KG1 (cell line): ENCODE measurements around the gene SMPDL3A.
"Not testable (repeated sequence)": the region's sequence is repeated elsewhere in the genome, so short reads cannot be mapped to it uniquely, and the experiment has no call there.

Source experiments
- DNase-seq: peaks from one replicate; lab custom pipeline; 2025; lab: John Stamatoyannopoulos, UW

Gene SMPDL3A, protein sequence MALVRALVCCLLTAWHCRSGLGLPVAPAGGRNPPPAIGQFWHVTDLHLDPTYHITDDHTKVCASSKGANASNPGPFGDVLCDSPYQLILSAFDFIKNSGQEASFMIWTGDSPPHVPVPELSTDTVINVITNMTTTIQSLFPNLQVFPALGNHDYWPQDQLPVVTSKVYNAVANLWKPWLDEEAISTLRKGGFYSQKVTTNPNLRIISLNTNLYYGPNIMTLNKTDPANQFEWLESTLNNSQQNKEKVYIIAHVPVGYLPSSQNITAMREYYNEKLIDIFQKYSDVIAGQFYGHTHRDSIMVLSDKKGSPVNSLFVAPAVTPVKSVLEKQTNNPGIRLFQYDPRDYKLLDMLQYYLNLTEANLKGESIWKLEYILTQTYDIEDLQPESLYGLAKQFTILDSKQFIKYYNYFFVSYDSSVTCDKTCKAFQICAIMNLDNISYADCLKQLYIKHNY

DNA sequence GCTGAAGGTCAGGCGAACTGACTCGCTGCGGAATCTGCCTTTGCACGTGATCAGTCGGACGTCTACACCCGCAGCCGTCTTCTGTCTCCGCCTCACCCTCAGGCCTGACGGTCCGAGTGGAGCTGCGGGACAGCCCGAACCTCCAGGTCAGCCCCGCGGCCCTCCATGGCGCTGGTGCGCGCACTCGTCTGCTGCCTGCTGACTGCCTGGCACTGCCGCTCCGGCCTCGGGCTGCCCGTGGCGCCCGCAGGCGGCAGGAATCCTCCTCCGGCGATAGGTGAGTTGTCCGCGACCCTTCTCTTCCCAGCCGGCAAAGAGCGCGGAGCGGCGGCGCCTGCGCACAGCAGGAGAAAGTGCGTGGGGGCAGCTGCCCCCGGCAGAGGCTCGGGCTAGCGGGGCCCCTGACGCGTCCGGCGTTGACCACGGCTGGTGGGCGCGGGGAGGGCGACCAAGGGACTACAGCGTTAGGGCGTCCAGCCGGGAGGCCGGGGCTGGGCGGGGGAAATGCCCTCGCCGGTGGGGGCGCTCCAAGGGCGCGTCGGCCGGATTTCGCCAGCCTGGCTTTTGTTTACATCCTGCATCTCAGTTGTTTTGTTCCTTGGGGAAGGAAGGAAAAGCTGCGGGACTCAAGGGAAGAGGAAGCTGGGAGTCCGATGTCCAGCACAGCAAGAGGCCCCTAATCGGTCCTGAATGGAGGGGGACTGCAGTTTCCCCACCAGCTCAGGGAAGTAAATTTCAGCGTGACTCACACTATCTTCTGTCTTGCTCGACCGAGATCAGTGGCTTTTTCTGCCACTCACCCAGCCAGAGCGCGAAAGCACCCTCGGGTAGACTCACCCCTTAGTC, at the start of gene SMPDL3A:
SMPDL3A (plus strand) TSS at position 77 of the 846 bp plus-strand sequence; CDS start at position 166, 89 bp downstream.
- DNase-seq, result no peak

DNA sequence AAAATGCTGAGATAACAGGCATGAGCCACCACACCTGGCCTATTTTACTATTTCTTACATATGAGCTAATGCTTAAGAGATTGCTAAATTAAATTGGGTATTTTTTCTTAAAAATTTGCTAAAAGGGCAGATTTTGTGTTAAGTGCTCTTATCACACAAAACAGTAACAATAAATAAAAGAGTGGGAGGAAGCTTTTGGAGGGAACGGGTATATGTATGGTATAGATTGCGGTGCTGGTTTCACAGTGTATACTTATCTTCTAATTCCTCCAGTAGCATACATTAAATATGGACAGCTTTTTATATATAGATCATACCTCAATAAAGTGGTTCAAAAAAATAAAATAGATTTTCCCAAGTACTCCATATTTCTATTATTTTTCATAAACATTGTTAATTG, 49.0 kb upstream of the SMPDL3A start:
- no peak for DNase-seq

DNA sequence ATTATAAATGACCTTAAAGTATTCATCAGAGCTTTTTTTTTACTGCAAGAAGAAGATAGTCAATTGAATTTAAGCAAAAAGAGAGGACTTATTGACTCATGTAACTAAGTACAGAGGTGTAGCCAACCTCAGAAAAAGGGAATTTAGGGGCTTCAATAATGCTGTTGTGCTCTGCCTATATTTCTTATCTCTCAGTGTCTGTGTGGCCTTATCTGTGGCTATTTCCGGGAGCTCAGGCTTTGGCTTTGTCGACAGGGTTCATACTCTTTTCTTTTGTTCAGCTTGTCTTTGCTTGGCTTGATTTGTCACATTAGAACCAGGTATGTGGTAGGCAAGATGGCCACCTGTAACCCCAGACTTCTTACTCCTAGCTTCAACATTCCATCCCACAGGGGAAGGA, 48.1 kb upstream of the SMPDL3A start:
- no peak for DNase-seq

DNA sequence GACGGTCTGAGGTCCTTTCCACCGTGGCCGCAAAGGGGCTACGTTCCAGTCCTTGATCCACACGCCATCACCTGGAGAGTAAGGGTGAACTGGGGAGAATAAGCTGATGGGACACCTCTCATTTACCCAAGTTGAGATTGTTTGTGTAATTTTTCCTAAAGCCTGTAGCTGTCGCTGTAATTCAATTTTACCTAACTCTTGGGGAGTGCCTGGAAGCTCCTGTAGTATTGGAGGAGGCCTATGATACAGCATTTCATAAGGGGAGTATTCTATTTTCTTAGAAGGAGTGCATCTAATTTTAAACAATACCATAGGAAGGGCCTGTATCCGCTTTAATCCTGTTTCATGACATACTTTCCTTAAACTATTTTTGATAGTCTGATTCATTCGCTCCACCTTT, 44.8 kb upstream of the SMPDL3A start:
- DNase-seq, result not testable (repeated sequence)

DNA sequence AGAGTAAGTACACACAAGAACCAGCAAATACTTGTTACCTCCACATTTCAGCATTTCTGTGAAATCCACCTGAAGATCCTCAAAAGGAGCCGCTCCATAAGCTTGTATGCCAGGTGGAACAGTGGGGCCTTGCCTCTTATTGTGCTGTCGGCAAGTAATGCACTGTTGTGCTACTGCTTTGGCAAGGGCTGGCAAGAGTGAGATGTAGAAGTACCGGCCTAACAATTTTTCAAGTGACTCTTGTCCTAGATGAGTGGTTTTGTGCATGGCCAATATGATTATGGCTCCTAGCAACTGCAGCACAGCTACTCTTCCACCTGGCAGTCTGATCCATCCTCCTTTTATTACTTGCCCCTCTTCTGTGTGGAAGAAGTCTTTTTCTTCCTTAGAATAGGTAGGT, 44.2 kb upstream of the SMPDL3A start:
- not testable (repeated sequence) for DNase-seq

DNA sequence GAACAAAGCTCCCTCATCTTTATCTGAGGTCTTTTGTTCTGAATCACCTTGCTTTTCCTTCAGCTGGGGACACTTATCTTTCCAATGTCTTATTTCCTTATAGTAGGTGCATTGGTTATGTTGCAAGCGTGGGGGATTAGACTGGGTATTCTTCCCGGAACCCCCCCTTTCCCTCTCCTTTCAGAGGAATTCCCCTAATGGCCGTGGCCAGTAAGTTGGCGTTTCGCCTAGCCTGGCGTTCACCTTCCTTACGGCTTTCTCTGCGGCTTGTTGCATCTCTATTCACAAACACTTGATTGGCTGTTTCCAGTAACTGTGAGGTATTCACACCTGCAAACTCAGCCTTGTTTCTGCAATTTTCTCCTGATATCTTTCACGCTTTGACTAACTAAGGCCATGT, 42.4 kb upstream of the SMPDL3A start:
- no peak for DNase-seq

DNA sequence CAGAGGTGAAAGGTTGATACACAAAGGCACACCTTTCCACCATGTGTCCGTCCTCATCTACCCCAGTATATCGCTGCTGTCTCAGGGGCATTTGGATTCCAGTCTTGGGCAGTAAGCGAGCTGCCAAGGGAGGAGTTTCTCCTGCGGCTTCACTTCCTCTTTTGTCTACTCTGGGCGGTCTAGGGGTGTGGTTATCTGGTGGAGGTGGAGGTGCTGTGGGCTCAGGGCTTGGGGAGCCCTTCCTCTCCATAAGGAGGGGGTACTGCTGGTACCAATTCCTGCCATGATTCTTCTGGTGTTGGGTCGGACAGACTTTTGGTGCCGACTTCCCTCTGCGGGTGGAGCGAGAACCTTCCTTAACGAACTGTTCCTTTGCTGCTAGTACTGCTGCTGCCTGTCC, 41.5 kb upstream of the SMPDL3A start:
- DNase-seq, result no peak

DNA sequence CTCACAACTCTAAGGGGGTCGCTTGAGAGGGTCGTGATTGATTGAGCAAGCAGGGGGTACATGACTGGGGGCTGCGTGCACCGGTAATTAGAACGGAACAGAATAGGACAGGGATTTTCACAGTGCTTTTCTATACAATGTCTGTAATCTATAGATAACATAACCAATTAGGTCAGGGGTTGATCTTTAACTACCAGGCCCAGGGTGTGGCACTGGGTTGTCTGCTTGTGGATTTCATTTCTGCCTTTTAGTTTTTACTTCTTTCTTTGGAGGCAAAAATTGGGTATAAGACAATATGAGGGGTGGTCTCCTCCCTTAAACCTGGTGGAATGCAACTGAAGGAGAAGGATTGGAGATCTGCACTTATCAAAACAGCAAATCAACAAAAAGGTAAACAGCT, 40.1 kb upstream of the SMPDL3A start:
- DNase-seq, result not testable (repeated sequence)

DNA sequence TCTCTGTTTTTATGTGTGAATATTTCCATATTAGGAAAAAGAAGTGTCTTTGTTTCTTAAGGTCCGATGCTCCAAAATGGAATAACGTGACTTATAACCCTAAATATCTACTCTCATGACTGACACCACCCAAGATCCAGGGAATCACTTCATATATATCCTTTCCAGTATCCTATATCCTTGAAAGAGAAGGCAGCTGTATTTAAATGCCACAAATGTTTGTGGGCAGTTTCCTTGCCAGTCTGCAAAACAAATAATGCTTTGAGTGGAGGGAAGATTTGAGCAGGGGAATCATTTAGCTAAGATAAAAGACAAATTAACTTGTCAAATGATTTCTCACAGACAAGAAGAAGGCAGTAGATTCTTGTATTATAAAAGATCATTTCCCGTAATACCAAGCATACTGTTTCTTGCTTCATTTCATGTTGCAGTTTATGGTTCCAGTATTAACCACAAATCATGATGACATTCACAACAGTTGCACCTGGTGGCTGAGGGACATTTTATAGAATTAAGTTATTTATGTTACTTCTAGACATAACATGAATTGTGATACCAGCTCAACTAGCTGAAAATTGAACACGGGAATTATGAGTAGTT, 39.5 kb upstream of the SMPDL3A start:
- no peak for DNase-seq

DNA sequence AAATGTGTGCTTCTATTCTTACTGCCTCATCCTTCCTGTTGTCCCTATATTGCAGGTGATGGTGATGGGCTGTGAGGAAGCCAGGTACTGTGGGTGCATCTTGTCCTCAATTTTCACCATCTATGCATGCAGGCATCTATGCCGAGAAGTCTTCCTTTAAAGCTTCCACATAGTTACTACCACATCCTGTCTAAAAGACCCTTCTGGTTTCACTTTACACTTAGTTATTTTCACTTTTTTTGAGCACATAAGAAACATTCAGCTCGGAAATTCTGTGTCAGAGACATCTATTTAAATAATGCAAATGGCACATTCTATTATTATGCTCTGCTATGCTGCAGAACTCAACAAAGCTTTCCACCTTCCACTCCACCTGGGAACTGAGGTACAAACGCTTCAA, 37.7 kb upstream of the SMPDL3A start:
- no peak for DNase-seq

DNA sequence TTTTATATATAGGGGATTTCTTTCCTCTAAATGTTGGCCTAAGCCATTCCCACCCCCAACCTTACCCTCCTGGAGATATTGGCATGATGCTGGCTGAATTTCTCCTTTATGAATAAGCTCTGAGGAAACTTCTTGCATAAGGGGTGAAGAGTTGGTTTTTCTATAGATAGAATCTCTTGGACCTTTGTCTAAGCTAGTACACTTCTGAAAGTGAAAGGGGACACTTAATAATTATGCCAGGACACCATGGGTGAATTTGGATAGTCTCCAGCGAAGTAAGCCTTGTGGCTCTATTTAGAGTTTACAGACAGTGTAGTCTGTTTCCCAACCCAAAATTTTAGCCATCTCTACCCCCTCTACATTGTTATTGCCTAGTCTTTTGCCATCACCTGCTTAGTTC, 36.6 kb upstream of the SMPDL3A start:
- DNase-seq, result no peak

DNA sequence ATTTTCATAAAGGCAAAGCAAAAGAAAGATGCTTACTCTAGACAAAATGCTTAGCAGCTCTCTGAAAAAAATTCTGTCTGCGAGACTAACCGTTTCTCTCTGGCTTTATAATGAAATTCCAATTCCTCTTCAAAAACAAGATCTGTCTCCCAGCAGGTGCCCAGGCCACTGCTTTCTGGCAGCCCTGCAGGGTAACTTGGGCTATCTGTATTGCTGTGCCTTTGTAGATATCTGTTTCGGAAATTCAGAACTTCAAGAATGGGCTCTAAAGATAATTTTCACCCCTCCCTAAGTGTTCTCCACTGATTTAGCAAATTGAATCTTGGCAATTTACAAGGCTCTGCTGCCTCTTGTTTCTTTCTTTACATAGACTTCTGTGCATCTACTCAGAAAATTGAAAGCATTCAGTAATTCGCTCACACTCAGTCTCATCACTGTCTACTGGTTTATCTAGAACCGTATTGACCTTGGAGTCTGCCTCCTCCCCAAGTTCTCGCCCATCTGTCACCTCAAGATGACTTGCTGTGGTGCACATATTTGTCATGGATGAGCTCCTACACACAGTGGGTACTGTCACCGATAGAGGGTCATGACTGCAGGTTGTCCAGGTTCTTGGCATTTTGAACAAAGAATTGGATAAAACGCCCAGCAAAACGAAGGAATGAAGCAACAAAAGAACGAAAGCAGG, 35.9 kb upstream of the SMPDL3A start:
- DNase-seq, result no peak

DNA sequence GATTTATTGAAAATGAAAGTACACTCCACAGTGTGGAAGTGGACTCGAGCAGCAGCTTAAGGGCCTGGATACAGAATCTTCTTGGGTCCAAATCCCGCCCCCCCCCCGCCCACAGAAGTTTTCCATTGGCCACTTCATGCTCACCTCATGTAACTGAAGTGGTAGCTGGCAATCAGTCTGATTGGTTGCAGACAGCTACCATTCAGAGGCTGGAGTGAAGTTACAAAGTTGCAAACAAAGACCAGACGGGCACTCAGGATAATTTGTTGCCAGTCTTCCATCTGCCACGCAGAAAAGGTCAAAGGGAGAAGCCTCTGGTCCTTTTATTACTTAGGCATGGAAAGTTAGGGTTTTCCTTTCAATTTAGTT, 35.4 kb upstream of the SMPDL3A start:
- no peak for DNase-seq

DNA sequence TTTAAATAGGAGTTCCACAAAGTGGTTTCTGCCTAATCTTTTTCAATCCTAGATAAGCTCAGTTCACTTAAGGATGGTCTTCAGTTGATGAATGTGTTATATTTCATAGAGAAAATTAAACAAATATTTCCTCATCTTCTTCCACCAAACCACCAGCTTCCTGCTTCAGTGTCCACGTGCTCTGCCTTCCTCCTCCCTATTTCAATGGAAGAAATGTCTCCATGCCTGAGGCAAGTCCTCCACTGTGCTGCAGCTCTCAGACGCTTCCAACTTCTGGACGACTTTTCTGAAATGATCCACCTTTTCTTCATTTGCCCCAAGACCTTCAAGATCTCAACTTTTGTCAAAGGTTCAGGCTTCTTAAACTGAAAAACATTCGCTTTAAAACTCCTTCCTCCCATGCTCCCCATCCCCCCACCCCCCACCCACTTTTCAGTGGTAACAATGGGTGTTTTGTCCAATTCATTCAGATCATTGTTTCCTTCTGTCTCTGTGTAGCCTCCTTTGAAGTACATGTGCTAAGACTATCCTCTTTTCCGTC, 34.8 kb upstream of the SMPDL3A start:
- DNase-seq, result no peak

DNA sequence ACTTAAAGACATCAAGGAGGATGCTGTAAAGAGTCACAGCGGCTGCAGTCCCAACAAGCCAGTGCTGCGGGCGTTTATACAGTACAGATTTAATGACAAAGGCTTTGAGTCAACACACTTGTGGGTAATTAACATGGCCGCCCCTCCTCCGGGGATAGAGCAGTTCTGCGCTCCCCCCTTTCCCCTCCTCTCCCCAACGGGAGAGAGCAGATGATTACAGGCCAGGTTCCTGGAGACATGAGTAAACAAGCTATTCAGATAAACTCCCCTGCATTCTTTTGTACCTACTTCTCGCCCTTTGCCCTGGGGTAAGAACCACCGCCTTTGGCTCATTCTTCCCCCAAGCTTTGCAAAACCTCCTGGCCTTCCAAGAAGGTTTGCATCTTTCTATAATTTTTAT, 33.2 kb upstream of the SMPDL3A start:
- DNase-seq, result no peak

DNA sequence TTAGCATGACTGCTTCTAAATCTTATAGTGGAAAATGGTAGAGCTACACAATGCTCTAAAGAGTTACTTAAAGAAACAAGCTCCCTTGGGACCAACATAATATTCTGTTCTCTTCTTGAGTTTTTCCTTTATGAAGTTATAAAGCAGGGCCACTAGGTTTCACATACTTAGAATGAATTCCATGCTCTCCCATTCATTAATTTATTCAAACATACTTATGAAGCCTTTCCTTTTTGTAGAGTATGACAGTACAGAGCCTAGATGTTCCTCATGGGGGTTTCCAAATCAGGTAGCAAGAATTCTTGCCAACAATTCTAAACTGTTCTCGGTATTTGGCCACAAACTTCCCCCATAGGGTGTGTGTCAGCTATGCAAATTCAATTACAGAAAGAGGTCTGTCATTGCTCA, 30.1 kb upstream of the SMPDL3A start:
- DNase-seq, result no peak

DNA sequence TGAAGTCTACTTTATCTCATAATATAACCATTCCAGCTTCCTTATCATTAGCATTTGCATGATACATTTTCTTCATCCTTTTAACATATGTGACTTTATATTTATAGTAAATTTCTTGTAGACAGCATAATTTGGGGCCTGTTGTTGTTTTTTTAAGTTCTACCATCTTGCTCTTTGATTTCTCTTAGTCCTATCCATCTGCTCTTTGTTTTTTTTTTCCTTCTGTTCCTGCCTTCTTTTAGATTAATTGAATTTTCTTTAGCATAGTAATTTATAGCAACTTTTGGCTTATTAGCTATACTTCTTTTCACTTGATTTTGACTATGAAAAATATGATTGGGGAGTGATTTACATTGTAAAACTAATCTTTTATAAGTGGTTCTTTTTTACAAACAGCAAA, 28.7 kb upstream of the SMPDL3A start:
- no peak for DNase-seq

DNA sequence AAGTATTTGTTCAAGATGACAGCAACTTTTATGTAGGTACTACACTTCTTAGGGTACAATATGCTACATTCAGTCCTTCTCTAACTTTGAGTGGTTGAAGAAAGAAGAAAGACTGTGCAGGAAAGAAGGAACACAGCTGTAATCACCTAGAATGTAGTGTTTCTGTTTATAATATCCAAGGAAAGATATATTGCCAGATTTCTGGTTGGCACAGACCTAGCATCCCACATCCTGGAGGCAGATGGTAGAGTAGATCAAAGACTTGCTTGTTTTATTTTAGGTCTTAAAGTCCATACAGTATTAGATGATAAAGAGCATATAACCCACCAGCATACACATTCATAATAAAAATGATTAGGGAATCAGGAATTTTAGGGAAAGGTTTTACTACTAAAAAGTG, 22.8 kb upstream of the SMPDL3A start:
- no peak for DNase-seq

DNA sequence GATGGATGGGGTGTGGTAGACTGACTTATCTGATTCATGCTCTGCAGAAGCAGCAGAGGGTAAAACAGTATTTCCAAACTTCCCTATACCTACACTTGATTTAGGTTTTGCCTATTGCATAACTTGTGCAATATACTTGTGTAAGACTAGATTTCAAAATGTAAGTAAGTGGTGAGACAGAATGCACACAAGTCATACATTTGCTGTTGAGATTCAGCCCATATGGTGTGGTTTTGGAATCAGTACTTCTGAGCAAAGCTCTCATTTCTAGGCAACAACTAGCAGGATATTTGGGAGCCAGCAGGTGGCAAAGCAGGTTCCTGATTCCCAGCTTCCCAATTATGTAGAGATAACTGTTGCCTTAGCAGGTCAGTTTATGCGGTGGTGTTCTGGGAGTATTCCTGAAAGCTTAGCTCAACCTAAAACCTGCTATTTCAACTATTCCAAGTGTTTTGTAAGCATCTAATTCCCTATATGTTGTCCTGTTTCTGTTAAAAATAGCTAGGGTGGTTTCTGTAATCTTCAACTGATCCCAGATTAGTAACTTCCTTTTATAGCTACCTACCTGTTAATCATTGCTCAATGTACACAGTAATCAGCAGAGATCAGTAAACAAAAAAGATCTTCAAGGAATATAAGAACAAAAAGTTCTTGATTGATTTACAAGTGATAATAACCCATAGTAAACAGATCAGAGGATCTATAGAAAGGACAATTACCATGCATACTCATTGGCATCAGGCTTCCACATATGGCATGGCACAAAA, 18.0 kb upstream of the SMPDL3A start:
- DNase-seq, result no peak

DNA sequence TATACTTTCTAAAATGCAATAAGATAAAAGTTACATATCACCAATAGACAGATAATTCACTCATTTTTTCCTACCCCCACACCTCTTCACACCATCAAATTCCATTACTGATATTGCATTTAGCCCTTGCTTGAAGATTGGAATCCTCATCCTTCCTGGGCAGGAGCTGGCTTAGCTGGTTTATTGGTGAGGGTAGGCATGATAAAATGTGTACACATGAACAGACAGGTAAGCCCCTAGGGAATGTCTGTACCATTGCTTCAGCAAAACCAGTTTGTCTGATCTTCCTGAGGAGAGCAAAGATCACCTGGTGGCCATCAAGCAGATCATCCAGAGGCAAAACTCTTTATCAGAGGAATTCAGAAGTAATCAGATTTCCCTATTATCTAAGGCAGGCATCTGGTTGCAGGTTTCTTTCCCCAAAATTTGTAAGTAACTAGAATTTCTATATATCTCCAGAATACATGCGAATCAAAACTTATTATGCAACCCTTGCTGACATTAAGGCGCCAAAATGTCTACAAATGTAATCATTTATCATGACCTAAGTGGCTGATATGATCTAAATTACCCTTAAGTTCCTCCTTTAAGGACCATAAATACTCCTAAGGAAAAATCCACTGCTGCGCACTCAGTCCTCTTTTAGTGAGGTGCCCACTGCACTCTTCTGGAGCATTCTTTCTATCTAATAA, 16.2 kb upstream of the SMPDL3A start:
- DNase-seq, result no peak

DNA sequence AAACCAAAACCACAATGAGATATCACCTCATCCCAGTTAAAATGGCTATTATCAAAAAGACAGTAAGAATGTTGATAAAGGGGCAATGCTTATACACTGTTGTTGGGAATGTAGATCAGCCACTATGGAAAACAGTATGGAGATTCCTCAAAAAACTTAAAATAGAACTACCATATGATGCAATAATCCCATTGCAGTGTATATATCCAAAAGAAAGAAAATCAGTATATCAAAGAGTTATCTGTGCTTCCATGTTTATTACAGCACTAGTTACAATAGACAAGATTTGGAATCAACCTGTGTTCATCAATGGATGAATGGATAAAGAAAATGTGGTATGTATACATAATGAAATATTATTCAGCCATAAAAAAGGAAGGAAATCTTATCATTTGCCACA, 13.1 kb upstream of the SMPDL3A start:
- DNase-seq, result no peak
